Measurements from ENCODE around the gene PSG3. TPM values are rescaled to one million over a fixed set of nuclear protein-coding genes. Genes with fewer than 3 reads are reported as not detected.
"Not testable (repeated sequence)": the region's sequence is repeated elsewhere in the genome, so short reads cannot be mapped to it uniquely, and the experiment has no call there.

The PSG3 gene
- total and polyA plus RNA-seq, 4 donors, result not detected

DNA sequence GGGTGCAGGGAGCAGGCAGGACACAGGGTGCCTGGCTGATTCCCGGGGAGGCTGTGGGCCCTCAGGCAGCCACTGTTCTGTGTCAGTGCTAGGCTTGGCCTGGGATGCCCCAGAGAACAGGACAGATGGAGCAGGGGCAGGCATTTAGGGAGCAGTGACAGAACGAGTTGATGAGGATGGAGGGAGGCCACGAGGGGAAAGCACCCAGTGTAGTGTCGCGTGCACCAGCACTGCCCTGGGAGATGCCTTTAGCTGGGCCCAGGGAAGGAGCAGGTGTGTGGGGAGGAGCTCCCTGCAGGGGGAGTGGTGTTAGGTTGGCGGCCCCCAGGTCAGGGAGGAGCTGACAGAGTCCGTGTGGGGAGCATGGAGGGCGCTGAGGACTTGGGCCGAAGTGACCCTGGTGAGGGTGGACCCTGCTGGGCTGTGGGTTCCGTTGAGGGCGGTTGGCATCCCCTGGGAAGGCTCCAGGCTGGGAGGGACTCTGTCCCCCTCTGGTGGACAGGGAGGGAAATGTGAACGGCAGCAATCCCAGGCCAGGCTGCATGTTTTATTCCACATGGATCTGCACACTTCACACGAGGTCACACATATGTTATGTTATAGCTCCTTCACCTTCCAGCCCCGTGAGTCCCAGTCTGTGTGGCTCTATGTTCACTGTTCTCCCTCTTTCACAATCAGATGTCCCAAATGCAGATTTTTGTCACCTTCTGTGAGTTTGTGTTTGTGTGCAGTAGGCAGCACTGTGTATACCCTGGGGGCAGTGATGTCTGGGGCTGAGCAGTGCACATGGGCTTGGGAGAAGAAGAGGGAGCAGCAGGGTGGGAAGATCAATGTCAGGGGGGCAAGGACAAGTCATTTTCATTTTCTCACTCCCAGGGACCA is 1.7 kb upstream of the PSG3 start:
- DNase-seq (ENCODE audit: low spot score); H3K9me3 ChIP-seq (ENCODE audit: control insufficient read depth in 4 of 4, low read length in 3 of 4); H3K4me3 ChIP-seq (ENCODE audit: low read depth in 1 of 3, low read length in 3 of 3); H3K27ac ChIP-seq (ENCODE audit: low read depth in 1 of 2, low read length in 2 of 2); H3K4me1 ChIP-seq (ENCODE audit: control insufficient read depth in 4 of 4, insufficient read depth in 4 of 4, low read length in 3 of 4); H3K27me3 ChIP-seq (ENCODE audit: control insufficient read depth in 4 of 4, insufficient read depth in 4 of 4, low read length in 3 of 4); H3K36me3 ChIP-seq (ENCODE audit: control insufficient read depth in 4 of 4, insufficient read depth in 3 of 4, low read depth in 1 of 4, low read length in 3 of 4); H3K9ac ChIP-seq (ENCODE audit: low read depth in 1 of 2, low read length in 2 of 2): not testable (repeated sequence)
- 30% methylated on average over 14 of the region's 14 CpGs for WGBS
- peak in 1 of 2 donors; percentile 21 for TF ChIP-seq RAD21 (IDR thresholded peaks at IDR 0.05)
- TF ChIP-seq, protein P1, sequence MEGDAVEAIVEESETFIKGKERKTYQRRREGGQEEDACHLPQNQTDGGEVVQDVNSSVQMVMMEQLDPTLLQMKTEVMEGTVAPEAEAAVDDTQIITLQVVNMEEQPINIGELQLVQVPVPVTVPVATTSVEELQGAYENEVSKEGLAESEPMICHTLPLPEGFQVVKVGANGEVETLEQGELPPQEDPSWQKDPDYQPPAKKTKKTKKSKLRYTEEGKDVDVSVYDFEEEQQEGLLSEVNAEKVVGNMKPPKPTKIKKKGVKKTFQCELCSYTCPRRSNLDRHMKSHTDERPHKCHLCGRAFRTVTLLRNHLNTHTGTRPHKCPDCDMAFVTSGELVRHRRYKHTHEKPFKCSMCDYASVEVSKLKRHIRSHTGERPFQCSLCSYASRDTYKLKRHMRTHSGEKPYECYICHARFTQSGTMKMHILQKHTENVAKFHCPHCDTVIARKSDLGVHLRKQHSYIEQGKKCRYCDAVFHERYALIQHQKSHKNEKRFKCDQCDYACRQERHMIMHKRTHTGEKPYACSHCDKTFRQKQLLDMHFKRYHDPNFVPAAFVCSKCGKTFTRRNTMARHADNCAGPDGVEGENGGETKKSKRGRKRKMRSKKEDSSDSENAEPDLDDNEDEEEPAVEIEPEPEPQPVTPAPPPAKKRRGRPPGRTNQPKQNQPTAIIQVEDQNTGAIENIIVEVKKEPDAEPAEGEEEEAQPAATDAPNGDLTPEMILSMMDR (IDR thresholded peaks at IDR 0.05; ENCODE audit: low read depth, low read length, missing input control), result peak; percentile 32

DNA sequence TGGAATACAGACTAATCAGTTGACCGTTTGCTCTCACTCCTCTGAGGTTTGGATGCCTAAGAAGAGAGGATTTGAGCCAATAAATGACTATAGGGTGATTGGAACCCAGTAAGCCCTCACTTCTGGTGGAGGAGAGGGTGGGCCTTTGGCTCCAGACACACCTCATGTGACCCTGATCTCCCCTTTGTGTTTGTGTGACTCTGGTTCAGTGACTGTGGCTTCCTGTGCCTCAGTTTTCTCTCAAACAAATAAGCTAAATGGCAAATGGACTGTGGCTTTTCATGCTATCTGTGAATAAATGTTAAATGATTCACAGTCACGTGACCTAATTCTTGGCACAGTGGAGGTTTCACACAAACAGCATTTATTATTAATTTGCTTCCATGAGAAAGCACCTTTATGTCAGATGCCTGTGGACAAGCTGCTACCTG is 2.7 kb downstream of the PSG3 start:
- 45% methylated on average over 2 of the region's 2 CpGs for WGBS
- H3K4me3 ChIP-seq (ENCODE audit: low read depth in 1 of 3, low read length in 3 of 3); H3K36me3 ChIP-seq (ENCODE audit: control insufficient read depth in 4 of 4, insufficient read depth in 3 of 4, low read depth in 1 of 4, low read length in 3 of 4); H3K27me3 ChIP-seq (ENCODE audit: control insufficient read depth in 4 of 4, insufficient read depth in 4 of 4, low read length in 3 of 4); H3K9ac ChIP-seq (ENCODE audit: low read depth in 1 of 2, low read length in 2 of 2); H3K9me3 ChIP-seq (ENCODE audit: control insufficient read depth in 4 of 4, low read length in 3 of 4); DNase-seq (ENCODE audit: low spot score); H3K4me1 ChIP-seq (ENCODE audit: control insufficient read depth in 4 of 4, insufficient read depth in 4 of 4, low read length in 3 of 4); H3K27ac ChIP-seq (ENCODE audit: low read depth in 1 of 2, low read length in 2 of 2): not testable (repeated sequence)

DNA sequence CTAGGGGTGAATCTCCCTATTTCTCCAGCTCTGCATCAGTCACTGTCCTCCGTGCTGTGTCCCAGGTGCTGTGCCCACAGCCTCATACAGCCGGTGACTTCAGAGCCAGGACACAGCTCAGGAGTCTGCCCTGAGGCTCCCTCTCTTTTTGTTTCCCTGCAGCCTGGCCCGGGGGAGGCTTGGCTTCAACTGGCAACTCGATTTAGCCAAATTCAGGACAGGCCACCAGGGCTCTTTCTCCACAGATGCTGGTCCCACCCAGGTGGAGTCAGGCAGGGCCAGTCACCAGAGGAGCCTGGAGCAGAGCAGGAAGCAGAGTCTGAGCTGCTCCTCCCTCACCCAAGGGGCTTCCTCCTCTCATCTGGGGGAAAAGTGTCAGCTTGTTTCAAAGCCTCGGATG is 11.9 kb downstream of the PSG3 start:
- H3K9ac ChIP-seq (ENCODE audit: low read depth in 1 of 2, low read length in 2 of 2); H3K4me1 ChIP-seq (ENCODE audit: control insufficient read depth in 4 of 4, insufficient read depth in 4 of 4, low read length in 3 of 4); H3K9me3 ChIP-seq (ENCODE audit: control insufficient read depth in 4 of 4, low read length in 3 of 4); H3K27me3 ChIP-seq (ENCODE audit: control insufficient read depth in 4 of 4, insufficient read depth in 4 of 4, low read length in 3 of 4); H3K27ac ChIP-seq (ENCODE audit: low read depth in 1 of 2, low read length in 2 of 2); DNase-seq (ENCODE audit: low spot score); H3K4me3 ChIP-seq (ENCODE audit: low read depth in 1 of 3, low read length in 3 of 3); H3K36me3 ChIP-seq (ENCODE audit: control insufficient read depth in 4 of 4, insufficient read depth in 3 of 4, low read depth in 1 of 4, low read length in 3 of 4): not testable (repeated sequence)
- 59% methylated on average over 5 of the region's 5 CpGs for WGBS

DNA sequence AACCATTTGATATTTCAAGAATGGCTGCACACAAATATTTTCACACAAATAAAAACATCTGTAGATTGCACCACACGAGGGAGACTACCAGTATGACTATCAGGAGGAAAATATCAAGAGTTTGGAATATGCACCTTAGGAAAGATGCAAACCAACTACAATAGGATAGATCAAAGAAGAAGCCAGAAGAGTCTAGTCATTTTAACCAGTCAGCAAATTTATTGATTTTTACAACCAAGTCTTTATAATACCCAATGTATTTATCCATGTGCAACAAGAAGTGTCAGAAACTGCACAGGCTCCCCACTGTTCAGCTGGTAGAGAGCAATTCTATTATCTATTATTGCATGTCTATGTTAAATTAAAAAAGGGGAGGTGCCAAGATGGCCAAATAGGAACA is 26.3 kb downstream of the PSG3 start:
- H3K9ac ChIP-seq (ENCODE audit: low read depth in 1 of 2, low read length in 2 of 2); H3K27me3 ChIP-seq (ENCODE audit: control insufficient read depth in 4 of 4, insufficient read depth in 4 of 4, low read length in 3 of 4); H3K36me3 ChIP-seq (ENCODE audit: control insufficient read depth in 4 of 4, insufficient read depth in 3 of 4, low read depth in 1 of 4, low read length in 3 of 4); H3K9me3 ChIP-seq (ENCODE audit: control insufficient read depth in 4 of 4, low read length in 3 of 4); DNase-seq (ENCODE audit: low spot score); H3K4me1 ChIP-seq (ENCODE audit: control insufficient read depth in 4 of 4, insufficient read depth in 4 of 4, low read length in 3 of 4); H3K4me3 ChIP-seq (ENCODE audit: low read depth in 1 of 3, low read length in 3 of 3); H3K27ac ChIP-seq (ENCODE audit: low read depth in 1 of 2, low read length in 2 of 2): not testable (repeated sequence)
- 64% methylated on average over 1 of the region's 1 CpG for WGBS

DNA sequence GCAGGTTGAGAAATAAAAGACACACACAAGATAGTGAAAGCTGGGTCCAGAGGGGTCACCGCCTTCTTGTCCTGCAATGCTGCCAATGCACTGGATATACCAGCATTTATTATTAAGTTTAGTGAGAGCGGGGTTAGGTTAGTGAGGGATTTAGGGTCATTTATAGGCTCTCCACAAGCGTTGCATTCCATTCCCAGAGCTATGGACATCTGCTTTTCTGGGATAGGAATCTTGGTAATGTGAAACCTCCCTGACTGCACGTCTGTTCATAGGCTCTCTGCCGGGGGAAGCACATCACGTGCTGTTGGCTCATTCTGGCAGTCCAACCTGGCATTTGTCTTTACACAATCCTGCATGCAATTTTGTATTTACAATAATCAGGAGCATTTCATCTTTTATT is 27.5 kb downstream of the PSG3 start:
- H3K9me3 ChIP-seq (ENCODE audit: control insufficient read depth in 4 of 4, low read length in 3 of 4); DNase-seq (ENCODE audit: low spot score); H3K4me1 ChIP-seq (ENCODE audit: control insufficient read depth in 4 of 4, insufficient read depth in 4 of 4, low read length in 3 of 4); H3K9ac ChIP-seq (ENCODE audit: low read depth in 1 of 2, low read length in 2 of 2); H3K27ac ChIP-seq (ENCODE audit: low read depth in 1 of 2, low read length in 2 of 2); H3K27me3 ChIP-seq (ENCODE audit: control insufficient read depth in 4 of 4, insufficient read depth in 4 of 4, low read length in 3 of 4); H3K4me3 ChIP-seq (ENCODE audit: low read depth in 1 of 3, low read length in 3 of 3); H3K36me3 ChIP-seq (ENCODE audit: control insufficient read depth in 4 of 4, insufficient read depth in 3 of 4, low read depth in 1 of 4, low read length in 3 of 4): not testable (repeated sequence)
- 77% methylated on average over 6 of the region's 6 CpGs for WGBS

DNA sequence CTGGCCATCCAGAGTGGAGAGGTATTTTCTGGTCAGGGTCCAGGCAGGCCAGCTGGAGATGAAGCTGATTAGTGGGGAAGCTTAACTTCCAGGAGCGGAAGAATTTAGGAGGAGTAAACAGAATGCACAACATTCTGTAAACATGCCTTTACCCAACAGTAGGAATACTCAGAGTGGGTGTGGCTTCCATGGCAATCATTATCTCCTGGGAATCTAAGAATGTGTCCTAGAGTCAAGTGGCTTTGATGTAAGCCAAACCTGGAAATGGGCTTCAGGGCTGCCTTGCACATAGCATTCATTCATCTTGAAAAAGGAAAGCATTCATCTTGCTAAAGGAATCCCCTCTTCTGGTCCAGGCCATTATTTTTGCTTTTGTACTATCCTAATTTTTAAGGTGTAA is 29.3 kb downstream of the PSG3 start:
- DNase-seq (ENCODE audit: low spot score); H3K9ac ChIP-seq (ENCODE audit: low read depth in 1 of 2, low read length in 2 of 2); H3K9me3 ChIP-seq (ENCODE audit: control insufficient read depth in 4 of 4, low read length in 3 of 4); H3K4me1 ChIP-seq (ENCODE audit: control insufficient read depth in 4 of 4, insufficient read depth in 4 of 4, low read length in 3 of 4); H3K4me3 ChIP-seq (ENCODE audit: low read depth in 1 of 3, low read length in 3 of 3); H3K36me3 ChIP-seq (ENCODE audit: control insufficient read depth in 4 of 4, insufficient read depth in 3 of 4, low read depth in 1 of 4, low read length in 3 of 4); H3K27me3 ChIP-seq (ENCODE audit: control insufficient read depth in 4 of 4, insufficient read depth in 4 of 4, low read length in 3 of 4); H3K27ac ChIP-seq (ENCODE audit: low read depth in 1 of 2, low read length in 2 of 2): not testable (repeated sequence)
- 49% methylated on average over 1 of the region's 1 CpG for WGBS
